GM19025 (cell line): Measurements from ENCODE around the gene NPTXR.

Source experiments
- ATAC-seq: cut with Tn5 transposase; IDR thresholded peaks from one replicate; pipeline ENCODE4 v1.9.1; 2021; ENCODE audit warnings: mild to moderate bottlenecking, low read depth, moderate library complexity; ENCODE audit not compliant: unreplicated experiment

Gene NPTXR

DNA sequence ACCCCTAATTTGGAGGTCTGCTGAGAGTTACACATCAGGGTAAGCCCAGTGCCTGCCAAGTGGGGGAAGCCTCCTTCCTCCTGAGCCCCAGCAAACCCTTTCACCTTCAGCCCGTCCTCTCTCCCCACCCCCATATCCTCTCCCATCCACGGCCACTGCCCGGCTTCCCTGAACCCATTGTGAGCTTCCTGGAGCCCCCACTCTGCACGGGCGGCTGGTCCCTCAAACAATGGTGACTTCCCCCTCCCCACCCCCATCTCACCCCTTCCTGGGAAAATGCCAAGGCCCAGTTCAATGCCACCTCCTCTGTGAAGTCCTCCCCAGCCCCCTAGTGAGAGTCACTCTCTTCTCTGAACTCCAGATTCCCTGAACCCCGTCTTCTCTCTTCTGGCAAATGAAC lies 67.7 kb downstream of the NPTXR start:
- ATAC-seq = no peak

DNA sequence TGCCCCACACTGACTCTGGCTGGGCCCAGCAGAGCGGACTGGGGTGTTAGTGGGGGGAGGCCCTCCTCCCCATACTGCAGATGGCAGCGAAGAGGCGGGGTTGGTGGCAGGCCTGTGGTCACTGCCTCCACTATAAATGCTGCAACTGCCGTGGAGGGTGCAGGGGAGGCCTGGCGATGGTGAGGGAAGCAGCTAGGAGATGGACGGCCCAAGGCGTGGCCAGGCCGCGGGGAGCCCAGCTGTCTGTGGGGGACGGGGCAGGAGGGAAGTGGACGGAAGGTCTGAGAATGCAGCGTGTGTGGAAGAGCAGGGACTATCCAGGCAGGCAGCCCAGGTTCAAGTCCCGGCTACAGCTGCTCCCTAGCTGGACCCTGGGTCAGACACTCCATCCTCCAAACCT lies 68.2 kb downstream of the NPTXR start:
- no peak for ATAC-seq

- no peak for ATAC-seq
Measured at GRCh38 chr22:38774496-38775166, 69.2 kb downstream of the NPTXR start.

- ATAC-seq = no peak
Measured at GRCh38 chr22:38773363-38773946, 70.4 kb downstream of the NPTXR start.

DNA sequence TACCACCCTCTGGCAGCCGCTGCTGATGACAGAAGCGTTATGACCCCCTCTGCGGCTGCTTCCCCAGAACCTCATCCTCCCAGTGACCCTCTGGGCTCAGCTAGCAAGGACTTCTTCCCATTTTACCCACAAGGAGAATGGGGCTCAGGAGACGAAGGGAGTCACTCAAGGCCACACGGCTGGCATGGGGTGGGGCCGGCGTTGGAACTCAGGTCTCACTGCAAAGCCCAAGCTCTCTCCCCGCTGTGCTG lies 71.3 kb downstream of the NPTXR start:
- ATAC-seq = no peak

DNA sequence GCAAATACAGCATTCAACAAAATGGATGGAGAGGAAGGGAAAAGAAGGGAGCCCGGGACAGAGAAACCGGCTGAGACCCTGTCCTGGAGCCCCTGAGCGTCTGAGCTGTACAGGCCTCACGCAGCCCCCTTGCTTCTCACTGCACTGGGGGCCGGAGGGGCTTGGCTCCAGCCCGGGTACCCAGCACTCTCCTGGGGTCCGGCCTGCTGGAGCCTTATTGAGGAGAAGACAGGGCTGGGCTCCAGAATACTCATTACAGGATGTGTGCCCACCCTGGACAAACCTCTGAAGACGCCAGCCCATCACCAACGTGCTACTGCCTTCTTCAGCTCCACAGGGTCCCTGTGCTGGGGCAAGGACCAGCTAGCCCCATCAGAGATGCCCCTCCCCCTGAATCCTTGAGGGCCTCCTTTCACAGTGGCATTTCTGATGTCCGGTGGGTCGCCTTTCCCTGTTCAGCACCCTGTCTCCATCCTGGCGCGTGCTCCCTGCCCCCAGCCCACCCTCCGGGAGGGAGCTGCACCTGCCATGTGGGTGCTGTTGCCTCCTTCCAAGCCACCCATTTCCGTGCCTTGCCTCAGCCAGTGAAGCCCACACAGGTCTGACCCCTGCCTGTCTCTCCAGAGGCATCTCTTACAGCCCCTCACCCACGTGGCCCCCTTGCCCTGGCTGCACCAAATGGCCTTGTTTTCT lies 73.4 kb downstream of the NPTXR start:
- ATAC-seq = no peak
